ENCODE measurements around the gene LIME1. TPM values are rescaled to one million over a fixed set of nuclear protein-coding genes. Genes with fewer than 3 reads are reported as not detected.

Gene LIME1
- total RNA-seq, 4 donors from 2014 or later = 1.6 to 16.6 (median 4.8) TPM

- TF ChIP-seq CTCF (IDR thresholded peaks at IDR 0.05; ENCODE audit: low read depth) = no peak
These were observed 51.3 kb downstream of the LIME1 start for GRCh38 chr20:63787749-63788148.

Small RNA genes within 50 kb of the gene (small RNA-seq; reads per million reads assigned to genes)
- gene LIME1 (not detected), gene TNFRSF6B (not detected)

Other genes with a start within 250 kb of the LIME1 start
- gene EEF1A2, start 237.6 kb upstream of the LIME1 start, total RNA-seq = not detected
- gene PPDPF, start 215.9 kb upstream of the LIME1 start, total RNA-seq = 100 to 1,000 TPM in 1 of 4 donors, 10 to 100 TPM in 3; 46.9 to 135 (median 63.2) TPM
- under 1 TPM in 3 of 4 donors, not detected in 1; 0.38 to 0.68 (median 0.66) TPM for gene PTK6, start 199.3 kb upstream of the LIME1 start, total RNA-seq
- not detected for gene SRMS, start 188.9 kb upstream of the LIME1 start, total RNA-seq
- under 1 TPM in 1 of 4 donors, not detected in 3; 0.75 TPM for gene FNDC11, start 182.5 kb upstream of the LIME1 start, total RNA-seq
- 10 to 100 TPM in 3 of 4 donors, 1 to 10 TPM in 1; 4.9 to 35.2 (median 10.5) TPM for gene HELZ2, start 162.4 kb upstream of the LIME1 start, total RNA-seq
- 10 to 100 TPM in 1 of 4 donors, 1 to 10 TPM in 3; 3.6 to 12.8 (median 5.1) TPM for gene GMEB2, start 109.6 kb upstream of the LIME1 start, total RNA-seq
- 1 to 10 TPM; 2.4 to 6.4 (median 4.7) TPM for gene STMN3, start 83.2 kb upstream of the LIME1 start, total RNA-seq
- gene RTEL1, start 78.4 kb upstream of the LIME1 start, total RNA-seq = 10 to 100 TPM; 11.6 to 32.8 (median 22.9) TPM
- gene TNFRSF6B, start 40.0 kb upstream of the LIME1 start, total RNA-seq = 10 to 100 TPM in 2 of 4 donors, 1 to 10 TPM in 2; 1.1 to 41.6 (median 10.8) TPM
- gene ARFRP1, start 28.7 kb upstream of the LIME1 start, total RNA-seq = 10 to 100 TPM; 21.9 to 39.4 (median 31.5) TPM
- gene ZGPAT, start 28.6 kb upstream of the LIME1 start, total RNA-seq = 10 to 100 TPM; 13.9 to 20.0 (median 16.6) TPM
- 100 to 1,000 TPM in 1 of 4 donors, 10 to 100 TPM in 2, 1 to 10 TPM in 1; 8.6 to 126 (median 28.9) TPM for gene SLC2A4RG, start 3.1 kb downstream of the LIME1 start, total RNA-seq
- gene ZBTB46, start 94.6 kb downstream of the LIME1 start, total RNA-seq = 10 to 100 TPM in 1 of 4 donors, 1 to 10 TPM in 3; 5.7 to 45.2 (median 7.4) TPM
- not detected for gene ABHD16B, start 124.8 kb downstream of the LIME1 start, total RNA-seq
- gene TPD52L2, start 128.6 kb downstream of the LIME1 start, total RNA-seq = 100 to 1,000 TPM; 110 to 165 (median 152) TPM
- 10 to 100 TPM; 24.3 to 47.5 (median 35.1) TPM for gene DNAJC5, start 158.5 kb downstream of the LIME1 start, total RNA-seq
- 10 to 100 TPM; 24.4 to 47.7 (median 27.1) TPM for gene UCKL1, start 219.8 kb downstream of the LIME1 start, total RNA-seq
- gene ZNF512B, start 233.3 kb downstream of the LIME1 start, total RNA-seq = 10 to 100 TPM in 1 of 4 donors, 1 to 10 TPM in 3; 2.6 to 11.9 (median 4.7) TPM
- 1 to 10 TPM in 3 of 4 donors, not detected in 1; 1.1 to 2.3 (median 2.0) TPM for gene SAMD10, start 243.0 kb downstream of the LIME1 start, total RNA-seq
- 10 to 100 TPM; 44.3 to 80.3 (median 57.2) TPM for gene PRPF6, start 244.5 kb downstream of the LIME1 start, total RNA-seq